HG02798 (cell line): ENCODE results near the gene RASA3.
"Not testable (repeated sequence)": the region's sequence is repeated elsewhere in the genome, so short reads cannot be mapped to it uniquely, and the experiment has no call there.

Experiments used
- ATAC-seq: cut with Tn5 transposase; IDR thresholded peaks from one replicate; pipeline ENCODE4 v1.9.1; 2021; ENCODE audit warnings: mild to moderate bottlenecking; ENCODE audit not compliant: unreplicated experiment, poor library complexity

Gene RASA3

DNA sequence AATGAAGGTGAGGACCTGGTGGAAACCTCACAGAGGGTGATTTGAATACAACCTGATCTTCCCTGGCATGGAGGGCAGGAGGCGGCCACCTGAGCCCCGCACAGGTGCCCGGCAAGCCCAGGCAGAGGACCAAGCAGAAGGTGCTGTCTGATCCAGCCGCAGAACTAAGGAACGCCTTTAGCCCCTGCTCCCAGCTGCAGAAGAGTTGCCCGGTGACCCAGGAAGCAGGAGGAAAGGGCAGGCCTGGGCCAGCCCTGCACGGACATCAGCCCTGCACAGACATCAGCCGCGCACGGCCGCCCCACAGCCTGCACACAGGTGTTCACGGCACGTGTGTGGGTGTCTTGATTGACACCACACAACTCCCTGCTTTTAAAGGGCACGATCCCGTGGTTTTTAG, 43.1 kb downstream of the RASA3 start:
- ATAC-seq: no peak

DNA sequence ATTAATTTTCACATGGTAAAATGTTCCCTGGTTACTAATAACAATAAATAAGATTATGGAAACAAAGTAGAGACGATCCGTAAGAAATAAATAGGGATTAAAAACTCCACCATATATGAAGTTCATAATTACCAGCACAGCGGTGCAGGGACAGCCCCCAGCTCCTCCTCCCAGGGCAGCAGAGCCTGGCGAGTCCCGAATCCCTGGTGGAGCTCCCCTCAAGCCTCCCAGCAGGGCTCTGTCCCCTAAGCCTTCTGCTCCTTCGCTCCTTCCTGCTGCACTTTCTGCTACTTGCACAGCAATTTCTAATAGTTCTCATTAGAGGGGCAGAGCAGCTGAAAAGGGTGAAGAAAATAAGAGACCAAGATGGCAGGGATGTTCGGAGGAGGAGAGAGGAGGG, 43.6 kb downstream of the RASA3 start:
- ATAC-seq: no peak

DNA sequence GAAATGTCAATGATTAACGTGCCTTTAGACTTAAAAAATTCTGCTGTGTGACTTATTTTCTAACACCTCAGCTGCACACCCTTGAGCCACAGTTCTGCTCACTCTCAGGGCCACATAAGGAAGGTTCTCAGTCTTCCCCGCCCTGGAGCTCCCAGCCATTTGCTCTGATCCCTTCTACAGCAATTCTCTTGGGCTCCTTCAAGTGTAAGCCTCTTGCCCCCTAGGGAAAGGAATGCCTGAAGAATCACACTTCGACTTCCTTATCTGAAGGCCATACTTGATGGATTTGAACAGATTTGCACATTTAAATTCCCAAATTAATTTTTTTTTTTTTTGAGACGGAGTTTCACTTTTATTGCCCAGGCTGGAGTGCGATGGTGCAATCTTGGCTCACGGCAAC, 44.2 kb downstream of the RASA3 start:
- ATAC-seq: no peak

DNA sequence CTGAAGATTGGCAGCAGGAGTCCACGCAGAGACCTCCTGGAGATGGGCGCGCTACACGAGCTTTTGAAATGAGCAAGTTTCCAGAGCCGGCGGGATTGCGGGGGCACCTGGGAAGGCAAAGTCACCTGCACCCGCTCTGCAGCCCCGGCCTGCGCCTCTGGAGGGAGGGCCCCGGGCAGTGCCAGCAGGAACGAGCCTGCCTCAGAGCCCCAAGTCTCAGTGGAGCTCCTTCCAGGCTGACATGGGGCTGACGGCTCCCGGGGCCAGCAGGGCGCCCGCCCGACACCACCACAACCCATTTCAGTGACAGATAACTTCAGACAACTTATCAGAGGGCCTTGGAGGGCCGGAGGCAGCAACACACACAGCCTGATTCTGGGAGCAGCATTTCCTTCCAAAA, 45.0 kb downstream of the RASA3 start:
- ATAC-seq: no peak

DNA sequence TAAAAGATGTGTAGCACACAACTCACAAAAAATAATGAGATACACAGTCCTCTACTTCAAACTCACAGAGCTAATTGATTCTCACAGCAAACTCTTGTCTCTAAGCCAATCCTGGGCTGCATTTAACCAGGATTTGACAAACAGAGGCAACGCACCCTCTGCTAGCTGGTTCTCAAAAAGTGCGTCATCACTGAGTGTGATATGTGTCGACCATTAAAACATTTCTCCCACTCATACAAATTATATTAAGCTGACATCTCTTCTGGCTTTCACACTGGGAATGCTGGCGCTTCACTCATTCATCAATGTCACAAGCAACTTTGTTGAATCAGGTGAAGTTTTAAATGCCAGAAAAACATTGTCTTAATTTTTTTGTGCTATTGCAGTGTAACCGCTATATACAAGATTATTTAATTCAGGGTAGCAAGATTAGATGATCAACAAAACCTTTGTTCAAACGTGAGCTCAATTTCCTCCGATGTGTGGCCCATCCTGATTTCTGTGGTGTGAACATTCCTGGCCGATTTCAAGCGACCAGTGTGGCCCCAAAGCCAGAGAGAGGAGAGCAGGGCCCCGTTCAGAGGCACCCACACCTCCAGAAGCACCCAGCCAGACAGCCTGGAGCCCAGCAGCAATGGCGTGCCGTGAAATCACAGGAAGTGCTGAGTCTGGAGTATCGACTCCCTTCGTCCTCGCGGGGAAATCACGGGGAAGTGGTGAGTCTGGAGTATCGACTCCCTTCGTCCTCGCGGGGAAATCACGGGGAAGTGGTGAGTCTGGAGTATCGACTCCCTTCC, 49.4 kb downstream of the RASA3 start:
- ATAC-seq: no peak

DNA sequence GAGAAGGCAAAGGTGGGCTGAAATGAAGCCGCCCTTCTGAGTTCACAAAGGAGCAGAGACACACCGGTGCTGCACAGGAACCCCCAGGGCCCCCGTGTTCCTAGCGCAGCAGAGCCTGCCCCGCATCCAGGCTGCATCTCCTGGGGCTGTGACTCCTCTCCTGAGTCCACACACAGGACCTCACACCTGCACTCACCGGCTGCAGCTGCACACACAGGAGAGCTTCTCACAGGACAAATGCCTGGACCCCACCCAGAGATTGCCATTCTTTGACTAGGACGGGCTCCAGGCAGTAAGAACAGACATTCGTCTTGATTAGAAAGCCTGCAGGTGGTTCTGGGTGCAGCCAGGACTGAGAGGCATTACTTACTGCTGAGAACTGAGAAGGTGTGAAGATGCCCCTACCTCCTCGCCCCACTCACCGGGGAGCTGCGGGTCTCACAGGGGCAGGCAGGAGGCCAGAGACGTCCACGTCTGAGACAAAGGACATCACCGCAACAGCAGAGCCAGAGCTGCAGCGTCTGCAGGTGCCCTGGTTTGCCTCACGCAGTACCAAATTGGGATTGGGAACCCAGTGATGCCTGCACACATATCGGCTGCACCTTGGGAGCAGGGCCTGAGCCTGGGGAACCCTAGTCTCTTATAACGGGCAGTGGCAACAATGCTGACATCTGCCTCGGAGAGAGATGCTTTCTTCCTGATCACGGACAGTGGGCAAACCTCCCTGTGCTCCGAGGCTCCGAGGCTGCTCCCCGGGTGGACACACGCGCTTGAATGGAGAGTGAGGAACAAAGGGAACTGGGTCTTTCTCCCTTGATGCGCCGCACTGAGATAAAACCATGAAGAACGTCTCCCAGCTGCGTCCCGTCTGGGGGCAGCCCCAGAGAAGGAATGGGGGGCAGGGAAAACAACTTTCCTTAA, 50.4 kb downstream of the RASA3 start:
- ATAC-seq: no peak

DNA sequence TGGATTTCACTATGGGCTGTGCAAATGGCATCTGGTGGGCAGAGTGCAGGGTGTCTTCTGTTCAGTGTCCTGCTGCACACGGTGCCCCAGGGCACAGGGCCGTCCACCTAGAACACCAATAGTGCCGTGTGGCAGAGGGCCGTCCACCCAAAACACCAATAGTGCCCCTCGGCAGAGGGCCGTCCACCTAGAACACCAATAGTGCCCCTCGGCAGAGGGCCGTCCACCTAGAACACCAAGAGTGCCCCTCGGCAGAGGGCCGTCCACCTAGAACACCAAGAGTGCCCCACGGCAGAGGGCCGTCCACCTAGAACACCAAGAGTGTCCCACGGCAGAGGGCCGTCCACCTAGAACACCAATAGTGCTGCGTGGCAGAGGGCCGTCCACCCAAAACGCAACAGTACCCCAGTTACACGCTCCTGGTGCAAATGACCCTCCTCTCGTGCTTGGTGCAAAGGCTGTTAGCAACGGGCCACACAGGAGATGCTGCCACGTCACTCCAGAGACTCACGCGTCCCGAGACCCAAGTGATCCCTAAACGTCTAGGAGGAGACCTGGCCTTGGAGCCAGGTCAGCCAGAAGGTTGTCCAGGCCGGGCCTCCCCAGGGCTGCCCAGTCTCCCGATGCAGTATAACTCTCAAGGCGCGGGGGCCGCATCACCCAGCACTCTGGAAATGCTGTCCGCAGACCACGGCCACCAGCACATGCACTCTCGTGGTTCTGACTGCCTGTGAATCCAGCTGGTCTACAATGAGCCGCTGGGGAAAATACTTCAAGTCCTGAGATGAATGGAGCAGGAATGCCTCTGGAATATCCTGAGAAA, 51.5 kb downstream of the RASA3 start:
- ATAC-seq: no peak

DNA sequence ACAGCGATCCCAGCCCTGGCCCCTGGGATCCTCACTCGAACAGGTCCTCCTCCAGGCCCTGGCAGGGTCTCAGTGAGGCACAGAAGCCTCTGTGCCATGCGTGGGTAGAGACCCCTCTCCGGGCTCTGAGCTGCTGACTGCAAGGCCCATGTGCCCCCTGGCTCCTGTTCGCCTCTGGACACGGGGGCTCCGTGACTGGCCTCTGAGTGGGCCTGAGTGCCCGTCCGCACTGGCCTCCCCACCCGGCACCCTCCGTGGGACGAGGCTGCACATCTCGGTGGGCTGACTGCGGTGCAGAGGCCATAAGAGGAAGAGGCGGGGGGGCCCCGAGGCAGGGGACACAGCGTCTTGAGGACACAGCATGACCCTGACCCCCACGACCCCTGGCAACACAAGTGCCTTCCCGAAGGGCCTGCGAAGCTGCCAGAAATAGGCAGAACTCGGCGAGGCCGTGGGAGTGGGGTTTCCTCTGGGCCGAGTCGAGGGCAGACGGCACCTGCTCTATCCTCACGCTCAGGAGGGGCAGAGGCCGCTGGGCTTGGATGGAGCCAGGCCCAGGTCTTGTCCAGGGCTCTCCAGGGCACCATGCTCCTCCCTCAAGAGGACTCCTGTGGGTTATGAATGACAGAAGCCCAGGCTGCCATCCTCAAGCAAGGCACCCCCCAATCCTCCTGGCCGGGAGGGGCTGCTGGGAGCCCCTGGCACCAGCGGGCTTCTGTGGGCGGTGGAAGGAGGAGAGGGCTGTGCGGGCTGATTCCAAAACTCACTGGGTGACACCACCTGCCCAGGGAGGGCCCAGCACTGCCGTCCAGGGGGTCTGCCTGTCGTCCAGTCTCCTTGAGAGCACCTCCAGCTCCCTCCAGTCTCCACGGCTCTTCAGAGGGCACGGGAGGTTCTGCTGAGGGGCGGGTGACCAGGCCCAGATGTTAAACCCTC, 52.6 kb downstream of the RASA3 start:
- no peak for ATAC-seq

DNA sequence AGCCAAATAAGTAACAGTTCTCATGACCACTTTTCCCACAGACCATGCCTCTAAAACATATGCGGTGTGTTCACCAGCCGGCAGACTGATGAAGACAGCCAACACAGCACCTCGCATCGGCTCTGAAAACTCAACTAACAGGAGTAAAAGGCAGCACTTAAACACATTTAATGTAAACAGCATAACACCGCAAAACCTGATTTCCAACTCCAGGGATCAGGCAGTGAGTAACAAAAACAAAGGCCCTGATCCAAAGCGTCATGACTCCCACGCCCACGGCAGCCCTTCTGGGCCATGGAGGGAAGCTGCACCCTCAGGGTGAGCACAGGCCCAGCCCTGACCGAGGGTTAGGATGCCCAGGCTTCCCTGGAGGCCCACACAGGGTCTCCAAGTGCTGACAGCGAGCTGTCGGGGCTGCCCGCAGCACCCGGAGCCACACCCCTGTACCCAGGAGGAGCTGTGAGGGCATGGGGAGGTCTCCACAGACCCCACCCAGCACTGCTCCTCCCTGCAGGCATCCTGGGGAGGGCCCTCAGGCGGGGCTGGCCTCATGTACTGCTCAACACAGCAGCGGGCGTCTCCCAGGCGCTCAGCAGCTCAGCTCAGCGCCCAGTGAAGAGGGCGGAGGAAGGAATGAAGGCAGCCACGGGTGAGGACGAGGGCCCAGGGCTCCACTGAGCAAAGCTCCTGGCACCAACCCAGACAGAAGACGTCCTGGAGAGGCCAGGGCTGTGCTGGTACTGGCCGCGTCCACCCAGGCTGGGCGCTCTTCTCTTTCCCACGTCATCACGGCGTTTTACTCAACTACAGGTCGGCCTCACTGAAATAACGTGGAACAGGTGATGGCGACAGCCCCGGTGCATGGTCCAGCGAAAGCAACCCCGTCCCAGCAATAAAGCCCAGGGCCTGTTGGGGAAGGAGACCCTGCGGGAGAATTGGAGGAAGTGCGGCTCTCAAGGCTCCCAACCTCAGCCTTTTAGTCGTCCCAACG, 53.7 kb downstream of the RASA3 start:
- no peak for ATAC-seq

DNA sequence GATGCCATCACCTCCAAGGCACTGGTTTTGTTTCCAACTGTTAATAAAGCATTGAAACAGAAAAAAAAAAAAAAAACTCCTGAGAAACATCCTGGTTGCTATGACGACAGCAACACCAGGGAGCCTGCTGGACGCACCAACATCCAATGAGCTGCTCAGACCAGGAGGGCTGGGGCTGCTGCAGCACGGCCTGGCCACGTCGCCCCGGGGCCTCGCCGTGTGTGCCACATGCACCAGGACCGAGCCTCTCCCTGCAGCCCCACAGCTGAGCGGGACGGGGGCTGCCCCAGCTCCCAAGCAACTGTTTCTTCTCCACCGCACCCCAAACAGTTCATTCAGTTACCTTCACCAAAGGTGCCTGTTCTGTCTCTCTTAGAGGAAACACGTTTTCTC, 54.5 kb downstream of the RASA3 start:
- no peak for ATAC-seq

DNA sequence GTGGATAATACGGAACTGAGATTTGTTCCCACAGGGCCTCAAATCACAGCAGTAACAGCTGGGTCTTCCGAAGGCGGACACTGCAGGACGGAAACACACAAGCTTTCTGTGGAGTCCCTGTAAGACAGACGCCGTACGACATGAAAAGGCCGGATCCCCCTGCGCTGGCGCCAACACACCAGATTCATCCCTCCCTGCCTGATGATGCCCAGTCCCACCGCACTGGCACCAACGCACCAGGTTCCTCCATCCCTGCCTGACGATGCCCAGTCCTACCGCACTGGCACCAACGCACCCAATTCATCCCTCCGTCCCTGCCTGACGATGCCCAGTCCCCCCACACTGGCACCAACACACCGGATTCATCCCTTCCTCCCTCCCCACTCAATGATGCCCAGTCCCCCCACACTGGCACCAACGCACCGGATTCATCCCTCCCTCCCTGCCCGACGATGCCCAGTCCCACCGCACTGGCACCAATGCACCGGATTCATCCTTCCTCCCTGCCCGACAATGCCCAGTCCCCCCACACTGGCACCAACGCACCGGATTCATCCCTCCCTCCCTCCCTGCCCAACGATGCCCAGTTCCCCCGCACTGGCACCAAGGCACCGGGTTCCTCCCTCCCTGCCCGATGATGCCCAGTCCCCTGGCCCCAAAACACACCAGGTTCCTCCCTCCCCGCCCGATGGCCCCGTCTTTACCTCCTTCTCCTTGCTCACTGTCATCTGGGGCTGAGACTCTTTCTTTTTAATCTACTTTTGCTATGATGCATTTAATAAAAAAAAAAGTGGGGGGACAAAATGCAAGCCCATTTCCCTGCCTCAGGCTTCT, 55.1 kb downstream of the RASA3 start:
- ATAC-seq: no peak

DNA sequence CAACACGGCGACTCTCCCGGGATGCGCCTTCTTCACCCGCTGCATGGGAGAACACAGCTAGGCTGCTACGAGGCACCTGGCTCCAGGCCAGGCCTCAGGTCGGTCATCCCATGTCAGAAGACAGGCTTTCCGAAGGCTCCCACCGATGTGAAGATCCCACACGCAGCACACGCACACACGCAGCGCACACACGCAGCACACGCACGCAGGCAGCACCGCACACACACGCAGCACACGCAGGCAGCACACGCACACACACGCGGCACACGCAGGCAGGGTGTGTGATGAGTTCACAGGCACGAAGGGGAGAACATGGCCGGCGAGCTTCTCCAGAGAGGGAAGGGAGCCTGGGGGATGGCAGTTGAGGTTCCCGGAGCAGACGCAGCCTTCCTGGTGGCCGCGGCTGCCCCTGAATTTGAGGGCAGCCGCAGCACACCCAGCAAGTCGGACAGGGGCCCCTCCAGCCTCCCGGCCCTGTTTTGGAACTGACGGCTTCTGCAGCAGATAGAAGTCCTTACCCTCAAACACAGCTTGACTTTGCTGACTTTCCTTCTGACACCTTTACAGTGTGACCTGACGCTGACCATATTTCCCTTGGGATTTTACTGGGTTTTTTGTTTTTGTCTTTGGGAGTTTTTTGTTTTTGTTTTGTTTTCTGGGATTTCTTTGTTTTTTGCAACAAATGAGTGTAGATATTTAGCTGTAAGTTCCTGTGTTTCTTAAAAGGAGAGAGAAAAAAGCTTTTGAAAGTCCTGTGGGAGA, 55.9 kb downstream of the RASA3 start:
- no peak for ATAC-seq

DNA sequence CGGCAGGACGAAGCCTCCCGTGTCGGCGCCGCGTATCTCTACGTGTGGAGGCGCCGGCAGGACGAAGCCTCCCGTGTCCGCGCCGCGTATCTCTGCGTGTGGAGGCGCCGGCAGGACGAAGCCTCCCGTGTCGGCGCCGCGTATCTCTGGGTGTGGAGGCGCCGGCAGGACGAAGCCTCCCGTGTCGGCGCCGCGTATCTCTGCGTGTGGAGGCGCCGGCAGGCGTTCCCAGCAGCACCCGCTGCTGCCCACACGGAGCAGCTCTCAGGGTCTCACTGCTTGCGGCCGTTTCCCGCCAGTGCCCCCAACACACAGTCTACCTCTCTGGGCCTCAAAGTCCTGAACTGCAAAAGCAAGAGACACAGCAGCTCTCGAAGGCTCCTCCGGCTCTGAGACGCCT, 56.6 kb downstream of the RASA3 start:
- ATAC-seq: not testable (repeated sequence)

DNA sequence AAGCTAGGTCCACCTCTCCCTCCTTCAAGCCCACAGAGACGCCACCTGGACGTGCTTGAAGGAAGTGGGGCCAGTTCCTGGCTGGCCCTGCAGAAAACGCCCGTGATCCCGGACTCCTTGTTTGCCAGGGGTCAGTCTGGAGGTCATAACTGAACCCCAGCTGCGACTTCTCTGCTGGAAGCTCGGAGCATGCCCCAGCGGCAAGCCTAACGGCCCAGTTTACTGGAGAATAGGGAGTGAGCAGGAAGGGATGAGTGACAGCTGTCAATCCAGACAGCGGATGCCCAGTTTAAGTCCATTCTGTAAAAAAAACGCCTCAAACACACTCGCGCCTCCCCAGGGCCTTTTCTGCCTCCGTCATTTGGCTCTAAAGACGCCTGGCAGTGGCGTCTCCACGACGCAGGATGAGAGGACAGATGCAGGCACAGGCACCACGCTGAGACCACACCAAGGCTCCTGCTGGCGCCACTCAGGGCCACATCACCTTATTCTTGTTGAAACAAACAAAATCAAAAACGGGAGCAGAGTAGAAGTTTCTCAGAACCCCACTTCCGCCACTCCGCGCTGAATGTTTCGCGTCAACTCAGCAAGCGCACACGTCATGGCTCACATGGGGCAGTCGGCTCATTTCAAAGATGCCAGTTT, 57.6 kb downstream of the RASA3 start:
- no peak for ATAC-seq

DNA sequence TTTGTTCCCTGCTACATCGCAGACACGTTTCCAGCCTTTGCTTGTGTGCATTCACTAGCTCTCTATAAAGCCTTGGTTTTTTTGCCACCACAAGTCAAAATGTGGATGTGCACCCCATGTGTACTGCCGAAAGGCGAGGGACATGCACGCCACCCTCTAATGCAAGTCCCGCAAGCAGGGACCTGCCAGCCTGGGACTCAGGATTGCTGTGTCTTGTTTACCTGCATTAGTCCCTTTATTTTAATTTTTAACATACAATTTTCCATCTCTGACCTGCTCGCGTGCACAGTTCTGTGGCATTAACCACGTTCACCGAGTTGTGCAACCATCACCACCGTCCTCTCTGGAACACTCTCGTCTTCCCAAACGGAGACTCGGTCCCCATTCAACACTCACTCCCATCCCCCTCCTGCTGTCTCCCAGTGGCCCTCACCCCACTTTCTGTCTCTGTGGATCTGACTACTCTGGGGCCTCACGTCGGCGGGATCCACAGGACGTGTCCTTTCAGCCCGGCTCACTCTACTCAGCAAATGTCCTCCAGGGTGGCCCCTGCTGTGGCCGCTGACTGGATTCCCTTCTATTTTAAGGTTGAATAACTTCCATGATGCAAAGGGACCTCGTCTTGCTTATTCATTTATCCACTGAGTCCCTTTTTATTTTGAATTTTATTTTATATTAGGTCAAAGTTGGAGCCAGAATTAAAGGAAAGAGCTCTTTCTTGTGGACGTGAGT, 58.4 kb downstream of the RASA3 start:
- ATAC-seq: no peak

DNA sequence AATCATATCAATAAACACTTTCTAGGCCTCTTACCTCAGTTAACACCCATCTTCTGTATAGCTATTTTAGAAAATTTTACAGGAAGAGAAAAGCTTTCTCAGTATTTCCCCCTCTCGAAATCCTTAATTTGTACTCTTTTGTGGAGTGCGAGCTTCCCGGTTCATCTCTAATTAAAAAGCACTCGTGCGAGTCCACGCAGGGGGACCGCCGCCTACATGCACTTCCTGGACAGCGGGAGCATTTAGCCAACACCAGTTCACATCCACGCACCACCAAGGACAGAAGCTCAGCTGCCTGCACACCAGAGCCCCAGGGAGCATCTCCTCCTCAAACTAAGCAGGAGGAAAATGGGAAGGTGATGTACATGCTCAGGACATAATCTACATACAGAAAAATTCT, 60.0 kb downstream of the RASA3 start:
- ATAC-seq: no peak
